HG03354 (cell line): ENCODE measurements around the gene TMC8.
"Not testable (repeated sequence)": the region's sequence is repeated elsewhere in the genome, so short reads cannot be mapped to it uniquely, and the experiment has no call there.

Experiments
- ATAC-seq: cut with Tn5 transposase; IDR thresholded peaks from one replicate; pipeline ENCODE4 v1.9.1; 2021; ENCODE audit warnings: mild to moderate bottlenecking; ENCODE audit not compliant: unreplicated experiment, poor library complexity, severe bottlenecking

TMC8 gene

DNA sequence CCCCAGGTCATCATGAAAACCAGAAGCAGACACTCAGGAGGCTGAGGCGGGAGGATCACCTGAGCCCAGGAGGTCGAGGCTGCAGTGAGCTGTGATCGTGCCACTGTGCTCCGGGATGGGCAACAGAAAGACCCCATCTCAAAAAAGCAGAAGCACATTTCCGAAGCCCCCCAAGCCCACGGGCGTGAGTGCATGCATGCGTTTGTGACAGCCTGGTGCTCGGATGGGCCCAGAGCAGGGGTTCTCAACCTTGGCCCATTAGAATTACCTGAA is 21.1 kb upstream of the TMC8 start:
- ATAC-seq: no peak

DNA sequence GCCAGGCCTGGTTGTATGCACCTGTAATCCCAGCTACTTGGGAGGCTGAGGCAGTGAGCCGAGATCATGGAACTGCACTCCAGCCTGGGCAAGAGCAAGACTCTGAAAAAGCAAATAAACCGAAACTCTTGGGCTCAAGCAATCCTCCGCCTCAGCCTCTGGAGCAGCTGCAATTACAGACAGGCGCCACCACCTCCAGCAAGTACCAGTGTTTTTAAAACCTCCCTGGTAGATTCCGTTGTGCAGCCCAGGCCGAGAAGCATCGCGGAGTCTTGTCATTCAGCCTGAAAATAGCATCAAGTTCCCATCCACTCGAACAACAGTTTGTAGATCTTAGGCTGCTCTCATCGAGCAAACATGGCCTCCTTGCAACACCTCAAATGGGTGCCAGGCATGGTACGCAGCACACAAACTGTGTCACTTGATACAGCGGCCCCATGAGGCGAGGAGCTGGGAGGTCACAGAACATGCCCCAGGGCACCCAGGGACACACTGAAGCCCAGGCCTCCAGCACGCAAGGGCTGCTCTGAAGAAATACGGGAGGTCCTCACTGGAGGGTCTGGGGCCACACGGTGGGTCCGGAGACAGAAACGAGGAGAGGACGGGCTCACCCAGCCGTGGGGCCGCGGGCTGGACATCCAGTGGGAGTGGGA is 20.1 kb upstream of the TMC8 start:
- no peak for ATAC-seq

DNA sequence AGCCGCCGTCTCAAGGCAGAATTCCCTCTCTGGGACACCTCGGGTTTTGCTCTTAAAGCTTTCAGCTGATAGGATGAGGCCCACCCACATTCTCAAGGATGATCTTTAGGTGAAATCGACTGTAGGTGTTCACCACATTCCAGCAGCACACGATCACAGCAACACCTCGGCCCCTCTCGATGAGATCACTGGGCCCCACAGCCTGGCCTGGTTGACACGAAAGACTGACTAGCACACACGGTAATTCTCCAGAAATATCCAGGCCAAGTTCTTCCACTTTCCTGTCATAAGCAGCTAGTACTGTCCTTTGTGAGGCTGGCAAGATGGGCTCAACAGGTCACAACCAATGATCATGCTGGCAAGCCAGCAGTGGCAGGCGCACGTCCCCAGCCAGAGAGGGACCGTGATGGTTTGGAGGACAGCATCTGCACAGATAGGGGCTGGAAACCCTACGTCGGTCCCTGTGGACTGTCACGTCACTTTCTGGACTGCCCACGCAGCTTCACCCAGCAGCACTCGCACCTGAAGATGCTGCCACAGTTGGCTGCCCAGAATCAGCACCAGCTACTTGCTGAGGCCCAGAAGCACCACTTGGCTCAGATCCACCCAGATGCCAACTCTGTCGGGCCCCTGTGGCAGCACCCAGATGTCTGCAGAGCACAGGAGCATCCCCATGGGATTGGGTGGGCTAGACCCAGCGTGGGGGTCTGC is 19.4 kb upstream of the TMC8 start:
- no peak for ATAC-seq

DNA sequence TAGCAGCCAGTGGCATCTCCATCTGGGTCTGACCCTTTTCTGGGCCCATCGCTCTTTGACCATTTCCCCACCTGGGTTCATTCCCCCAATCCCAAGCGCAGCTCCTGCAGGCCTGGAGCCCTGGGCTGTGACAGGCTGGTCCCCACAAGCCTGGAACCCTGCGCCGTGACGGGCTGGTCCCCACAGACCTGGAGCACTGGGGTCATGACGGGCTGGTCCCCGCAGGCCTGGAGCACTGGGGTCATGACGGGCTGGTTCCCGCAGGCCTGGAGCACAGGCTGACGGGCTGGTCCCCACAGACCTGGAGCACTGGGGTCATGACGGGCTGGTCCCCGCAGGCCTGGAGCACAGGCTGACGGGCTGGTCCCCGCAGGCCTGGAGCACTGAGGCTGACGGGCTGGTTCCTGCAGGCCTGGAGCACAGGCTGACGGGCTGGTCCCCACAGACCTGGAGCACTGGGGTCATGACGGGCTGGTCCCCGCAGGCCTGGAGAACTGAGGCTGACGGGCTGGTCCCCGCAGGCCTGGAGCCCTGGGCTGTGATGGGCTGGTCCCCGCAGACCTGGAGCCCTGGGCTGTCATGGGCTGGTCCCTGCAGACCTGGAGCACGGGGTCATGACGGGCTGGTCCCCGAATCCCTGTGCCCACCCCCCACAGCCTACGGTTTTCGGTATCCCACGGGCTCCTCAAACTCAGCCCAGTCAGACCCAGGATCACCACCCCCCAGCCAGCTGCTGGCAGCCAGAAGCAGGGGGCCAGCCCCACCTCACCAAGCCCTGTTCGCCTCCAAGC is 18.6 kb upstream of the TMC8 start:
- no peak for ATAC-seq

DNA sequence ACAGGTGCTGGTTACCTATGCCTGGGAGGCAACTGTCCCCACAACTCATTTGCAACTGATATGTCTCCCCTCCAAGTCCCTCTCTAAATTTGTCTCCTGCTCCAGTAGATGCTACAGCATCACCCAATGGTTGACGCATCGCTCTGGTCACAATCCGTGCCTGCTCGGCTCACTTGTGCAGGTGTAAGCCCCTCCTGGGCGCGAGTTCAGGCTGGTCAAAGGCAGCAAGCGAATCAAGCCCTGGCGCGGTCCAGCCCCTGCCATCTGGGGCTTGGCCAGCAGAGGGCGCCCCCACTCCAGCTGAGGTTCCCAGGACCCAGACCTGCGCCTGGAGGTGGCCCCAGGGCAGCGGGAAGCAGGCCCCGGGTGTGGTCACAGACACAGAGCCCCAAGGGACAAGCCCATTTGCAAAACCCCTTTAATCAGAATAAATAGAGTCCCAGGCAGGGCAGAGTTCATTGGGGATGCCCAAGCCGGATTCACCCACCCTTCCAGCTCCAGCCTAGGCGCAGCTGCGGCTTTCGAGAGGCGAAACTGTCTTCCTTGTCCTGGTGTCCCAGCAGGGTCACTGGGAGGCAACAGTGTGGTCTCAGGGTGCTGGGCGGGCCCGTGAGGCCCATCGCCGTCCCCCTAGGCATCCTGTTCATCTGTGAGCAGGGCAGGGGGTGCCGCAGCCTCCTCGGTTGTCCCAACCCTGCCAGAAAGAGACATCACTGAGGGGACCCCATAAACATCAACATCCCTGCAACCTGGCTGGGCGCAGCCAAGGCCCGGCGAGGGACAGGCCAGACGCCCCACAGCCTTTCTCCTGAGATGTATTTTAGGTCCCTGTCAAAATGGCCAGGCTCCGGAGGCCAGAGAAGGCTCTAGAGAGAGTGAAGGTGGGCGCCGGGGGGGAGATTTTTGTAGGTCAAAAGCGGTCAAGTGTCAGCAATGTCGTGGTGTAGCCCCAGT is 17.8 kb upstream of the TMC8 start:
- ATAC-seq: no peak

DNA sequence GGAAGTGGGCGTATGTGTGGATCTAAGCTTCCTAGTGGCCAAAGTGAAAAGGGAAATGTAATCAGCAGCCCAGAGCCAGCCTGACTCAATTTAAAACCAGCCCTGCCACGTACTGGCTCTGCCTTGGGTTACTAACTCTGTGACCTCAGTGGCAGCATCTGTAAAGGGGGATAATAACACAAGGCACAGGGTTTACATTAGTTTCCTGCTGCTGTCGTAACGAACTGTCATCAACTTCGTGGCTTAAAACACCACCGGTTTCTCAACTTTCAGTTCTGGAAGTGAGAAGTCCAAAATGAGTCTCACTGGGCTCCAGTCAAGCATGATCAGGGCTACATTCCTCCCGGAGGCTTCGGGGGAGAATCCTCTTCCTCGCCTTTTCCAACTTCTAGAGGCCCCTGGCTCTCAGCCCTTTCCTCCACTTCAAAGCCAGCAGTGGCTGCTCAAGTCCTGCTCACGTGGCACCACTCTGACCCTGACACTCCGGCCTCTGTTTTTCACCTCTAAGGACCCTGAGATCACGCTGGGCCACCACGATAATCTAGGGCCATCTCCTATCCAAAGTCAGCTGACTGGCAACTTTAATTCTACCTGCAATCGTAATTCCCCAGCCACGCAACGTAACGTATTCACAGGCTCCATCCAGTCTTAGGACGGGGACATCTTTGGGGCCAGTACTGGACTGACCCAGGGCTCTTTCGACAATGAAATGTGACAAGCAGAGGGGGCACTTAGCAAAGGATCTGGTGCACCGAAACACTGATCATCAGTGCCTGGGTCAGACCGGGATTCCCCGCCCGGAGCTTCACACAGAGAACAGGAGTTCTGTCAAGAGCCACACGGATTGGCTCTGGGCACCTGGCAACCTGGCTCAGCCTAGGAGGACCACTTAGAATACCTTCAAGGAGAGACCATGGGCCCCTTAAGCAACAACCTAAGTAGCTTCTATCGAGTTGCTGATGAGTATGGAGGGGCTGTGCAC is 16.5 kb upstream of the TMC8 start:
- no peak for ATAC-seq

GRCh38 chr17:78114831-78115723 is 15.5 kb upstream of the TMC8 start:
- no peak for ATAC-seq

DNA sequence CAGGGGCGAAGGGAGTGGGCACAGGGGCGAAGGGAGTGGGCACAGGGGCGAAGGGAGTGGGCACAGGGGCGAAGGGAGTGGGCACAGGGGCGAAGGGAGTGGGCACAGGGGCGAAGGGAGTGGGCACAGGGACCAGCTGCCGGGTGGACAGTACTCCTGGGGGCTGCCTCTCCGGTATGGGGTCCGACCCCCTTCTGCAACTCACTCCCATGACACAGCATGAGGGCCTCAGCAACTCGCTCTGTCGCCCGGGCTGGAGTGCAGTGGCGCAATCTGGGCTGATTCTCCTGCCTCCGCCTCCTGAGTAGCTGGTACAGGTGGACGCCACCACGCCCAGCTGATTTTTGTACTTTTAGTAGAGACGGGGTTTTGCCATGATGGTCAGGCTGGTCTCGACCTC is 14.8 kb upstream of the TMC8 start:
- not testable (repeated sequence) for ATAC-seq

- no peak for ATAC-seq
Observed at GRCh38 chr17:78116411-78116810, 14.2 kb upstream of the TMC8 start.

DNA sequence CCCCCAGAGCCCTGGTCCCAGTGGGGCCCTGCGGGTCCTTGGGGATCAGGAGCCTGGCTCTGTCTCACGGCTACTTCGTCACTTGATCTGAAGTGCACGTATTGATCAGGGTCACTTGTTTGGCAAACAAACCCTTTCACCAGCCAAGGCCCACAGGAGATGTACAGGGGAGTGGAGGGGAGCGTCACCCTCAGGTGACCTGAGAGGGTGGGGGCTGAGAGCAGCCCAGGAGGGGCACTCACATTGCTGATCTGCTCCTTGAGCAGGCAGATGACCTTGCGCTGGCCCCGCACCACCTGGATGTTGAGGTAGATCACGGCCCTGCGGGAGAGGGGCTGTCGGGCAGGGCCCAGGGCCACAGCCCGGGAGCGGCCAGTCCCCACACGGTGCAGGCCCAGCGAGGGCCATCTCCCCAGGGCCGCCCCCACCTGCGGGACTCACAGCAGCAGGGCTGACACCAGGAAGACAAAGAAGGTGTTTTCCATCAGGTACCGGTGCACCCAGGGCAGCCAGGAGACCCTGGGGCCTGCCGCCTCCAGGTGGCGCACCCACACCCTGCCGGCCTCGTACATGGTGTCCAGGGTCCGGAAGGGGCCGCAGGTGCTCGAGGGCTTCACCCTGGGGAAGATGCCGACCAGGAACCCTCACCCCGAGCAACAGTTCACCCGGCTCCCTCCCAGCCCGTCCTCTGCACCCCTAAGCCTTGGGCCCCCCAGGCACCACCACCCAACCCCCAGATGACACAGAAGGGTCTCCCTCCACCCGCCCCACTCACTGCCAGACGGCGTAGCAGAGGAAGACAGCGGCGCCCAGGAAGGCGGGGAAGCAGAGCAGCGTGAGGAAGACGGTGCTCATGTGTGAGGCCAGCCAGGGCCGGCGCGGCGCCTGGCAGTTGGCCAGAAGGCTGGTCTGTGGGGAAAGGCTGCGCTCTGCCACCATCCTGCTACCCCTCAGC is 13.3 kb upstream of the TMC8 start:
- ATAC-seq: no peak

DNA sequence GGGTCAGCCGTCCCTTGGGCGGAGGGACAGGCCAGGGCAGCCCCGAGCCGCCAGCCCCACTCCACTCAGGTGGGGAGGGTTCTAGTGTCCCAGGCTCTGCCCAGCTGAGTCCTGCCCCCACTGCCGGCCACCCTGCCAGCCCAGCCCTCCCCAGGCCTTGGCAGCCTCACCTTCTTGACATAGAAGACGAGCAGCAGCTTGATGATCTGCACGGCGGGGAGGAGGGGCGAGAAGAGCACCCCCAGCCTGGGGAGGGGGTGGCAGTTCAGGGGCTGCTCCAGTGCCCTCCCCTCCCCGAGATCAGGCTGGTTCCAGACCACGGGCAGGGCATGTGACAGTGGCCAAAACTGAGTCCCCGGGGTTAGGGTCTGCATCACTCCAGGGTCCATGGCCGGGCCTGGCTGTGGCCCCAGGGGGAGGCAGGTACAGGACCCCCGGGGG is 11.8 kb upstream of the TMC8 start:
- no peak for ATAC-seq

GRCh38 chr17:78120537-78120936 is 10.0 kb upstream of the TMC8 start:
- no peak for ATAC-seq

DNA sequence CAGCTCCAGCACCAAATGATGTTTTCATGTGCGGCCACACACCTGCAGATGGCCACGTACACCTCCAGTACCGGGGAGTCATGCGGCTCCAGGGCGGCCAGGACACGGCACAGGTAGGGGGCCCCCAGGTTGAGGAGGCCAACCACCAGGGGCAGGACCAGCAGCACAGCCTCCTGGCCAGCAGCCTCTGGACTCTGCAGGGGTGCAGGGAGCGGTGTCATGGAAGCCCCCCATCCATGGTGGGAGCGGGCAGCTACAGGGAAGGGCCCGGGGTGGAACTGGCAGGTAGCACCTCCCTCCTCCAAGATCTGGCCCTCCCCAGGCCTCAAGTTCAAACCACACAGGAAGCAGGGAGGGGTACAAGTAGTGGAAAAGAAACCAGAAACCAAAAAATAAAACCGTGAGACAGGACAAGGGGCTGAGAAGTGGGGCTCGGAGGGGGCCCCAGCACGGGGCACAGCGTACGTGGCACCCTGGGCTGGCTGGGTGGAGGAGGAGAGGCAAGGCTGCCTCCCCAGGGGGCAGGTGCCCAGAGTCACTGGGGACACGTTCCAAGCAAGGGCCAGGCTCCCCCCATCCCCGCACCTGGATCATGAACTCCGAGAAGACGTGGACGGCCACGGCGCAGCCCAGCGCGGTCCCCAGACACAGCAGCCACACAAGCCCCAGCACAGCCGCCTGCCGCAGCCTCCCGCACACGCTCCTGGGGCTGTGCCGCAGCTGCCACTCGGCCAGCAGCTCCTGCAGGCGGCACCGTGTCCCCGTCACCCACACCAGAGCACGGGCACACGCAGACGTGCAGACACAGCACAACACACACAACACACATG is 9.4 kb upstream of the TMC8 start:
- no peak for ATAC-seq

GRCh38 chr17:78121801-78122215 is 8.8 kb upstream of the TMC8 start:
- no peak for ATAC-seq

GRCh38 chr17:78122216-78122930 is 8.2 kb upstream of the TMC8 start:
- no peak for ATAC-seq

DNA sequence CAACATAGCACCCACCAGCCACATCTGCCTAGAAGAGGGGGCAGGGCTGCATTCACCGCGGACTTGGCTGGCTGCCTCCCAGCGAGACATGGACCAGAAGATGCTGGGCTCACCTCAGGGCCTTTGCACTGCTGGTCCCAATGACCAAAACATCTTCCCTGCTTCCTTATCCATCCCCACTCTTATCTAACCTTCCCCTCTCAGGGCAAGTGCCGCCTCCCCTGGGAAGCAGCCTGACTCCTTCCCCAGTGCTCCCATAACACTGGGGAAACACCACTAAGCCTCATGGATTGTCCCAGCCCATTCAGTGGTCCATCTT is 7.7 kb upstream of the TMC8 start:
- no peak for ATAC-seq
